NCI-H2081 treated with DMSO at 0.1 percent for 48 hours (cell line): ENCODE data around the gene STK11.

Experiments
- DNase-seq: peaks from one replicate; lab custom pipeline; 2025; lab: John Stamatoyannopoulos, UW

Gene STK11

GRCh38 chr19:1211494-1212234, 6.1 kb downstream of the STK11 start:
- no peak for DNase-seq

GRCh38 chr19:1213391-1214286, 8.1 kb downstream of the STK11 start:
- DNase-seq, result no peak

GRCh38 chr19:1214299-1214861, 8.8 kb downstream of the STK11 start:
- no peak for DNase-seq

GRCh38 chr19:1214862-1215731, 9.5 kb downstream of the STK11 start:
- DNase-seq, result no peak

GRCh38 chr19:1216756-1217155, 11.2 kb downstream of the STK11 start:
- DNase-seq, result no peak

GRCh38 chr19:1217366-1217765, 11.8 kb downstream of the STK11 start:
- DNase-seq, result no peak

GRCh38 chr19:1218751-1219567, 13.4 kb downstream of the STK11 start:
- DNase-seq, result no peak

- DNase-seq, result no peak
Measured at GRCh38 chr19:1219786-1220476, 14.4 kb downstream of the STK11 start.

- DNase-seq, result no peak
Measured at GRCh38 chr19:1220477-1220930, 14.9 kb downstream of the STK11 start.

GRCh38 chr19:1220976-1221903, 15.7 kb downstream of the STK11 start:
- DNase-seq, result no peak

- DNase-seq, result no peak
Measured at GRCh38 chr19:1221904-1222255, 16.3 kb downstream of the STK11 start.

- DNase-seq, result no peak
Measured at GRCh38 chr19:1222394-1222793, 16.8 kb downstream of the STK11 start.

GRCh38 chr19:1223018-1223855, 17.7 kb downstream of the STK11 start:
- no peak for DNase-seq

GRCh38 chr19:1224047-1224825, 18.7 kb downstream of the STK11 start:
- DNase-seq, result no peak

- no peak for DNase-seq
Measured at GRCh38 chr19:1224847-1225246, 19.3 kb downstream of the STK11 start.

- no peak for DNase-seq
Measured at GRCh38 chr19:1225440-1226226, 20.1 kb downstream of the STK11 start.

GRCh38 chr19:1226227-1226518, 20.6 kb downstream of the STK11 start:
- DNase-seq, result no peak
